MM.1S (cell line): Measurements from ENCODE around the gene PLEK.

ENCODE experiments used
- DNase-seq: peaks from one replicate; pipeline ENCODE4 v3.0.0-alpha.2; 2015
- H2AFZ ChIP-seq: fragments of 300-600 bp; sonication (generic); 2 replicates; pipeline ENCODE4 v1.6.0; 2016; ENCODE audit warnings: antibody characterized with exemption, low read length
- H3F3A ChIP-seq: fragments of 300-600 bp; sonication (generic); 2 replicates; pipeline ENCODE4 v1.6.1; 2016; ENCODE audit warnings: mild to moderate bottlenecking, antibody characterized with exemption, low read length, moderate library complexity, mixed read lengths; ENCODE audit not compliant: insufficient read depth
- H3K27ac ChIP-seq: fragments of 300-600 bp; sonication (generic); 2 replicates; pipeline ENCODE4 v1.5.1; 2016; ENCODE audit warnings: mild to moderate bottlenecking, low read length
- H3K27me3 ChIP-seq: fragments of 300-600 bp; sonication (generic); replicated peaks from 2 replicates; pipeline ENCODE4 v1.6.0; 2016; ENCODE audit warnings: low read length; ENCODE audit not compliant: insufficient read depth
- H3K36me3 ChIP-seq: fragments of 300-600 bp; sonication (generic); replicated peaks from 2 replicates; pipeline ENCODE4 v1.6.1; 2016; ENCODE audit warnings: mild to moderate bottlenecking, low read length, mixed read lengths; ENCODE audit not compliant: insufficient read depth
- H3K4me1 ChIP-seq: fragments of 300-600 bp; sonication (generic); 2 replicates; pipeline ENCODE4 v1.6.1; 2016; ENCODE audit warnings: low read length, mixed read lengths
- H3K4me2 ChIP-seq: fragments of 300-600 bp; sonication (generic); 2 replicates; pipeline ENCODE4 v1.6.0; 2016; ENCODE audit warnings: low read depth, low read length
- H3K4me3 ChIP-seq: fragments of 300-600 bp; sonication (generic); 2 replicates; pipeline ENCODE4 v1.5.1; 2016; ENCODE audit warnings: low read length, mixed read lengths
- H3K79me2 ChIP-seq: fragments of 300-600 bp; sonication (generic); 2 replicates; pipeline ENCODE4 v1.6.1; 2016; ENCODE audit warnings: mixed run types, low read length, mixed read lengths
- H3K9ac ChIP-seq: fragments of 300-600 bp; sonication (generic); 2 replicates; pipeline ENCODE4 v1.6.1; 2016; ENCODE audit warnings: low read length, mixed read lengths
- H3K9me2 ChIP-seq: fragments of 300-600 bp; sonication (generic); replicated peaks from 2 replicates; pipeline ENCODE4 v1.6.1; 2016; ENCODE audit warnings: mild to moderate bottlenecking, low read length, mixed read lengths; ENCODE audit not compliant: insufficient read depth
- H3K9me3 ChIP-seq: fragments of 300-600 bp; sonication (generic); replicated peaks from 2 replicates; pipeline ENCODE4 v1.6.1; 2016; ENCODE audit warnings: mild to moderate bottlenecking, low read length, mixed read lengths; ENCODE audit not compliant: insufficient read depth
- H4K20me1 ChIP-seq: fragments of 300-600 bp; sonication (generic); 2 replicates; pipeline ENCODE4 v1.6.1; 2016; ENCODE audit warnings: mild to moderate bottlenecking, low read length, moderate library complexity, mixed read lengths; ENCODE audit not compliant: insufficient read depth
- EZH2 ChIP-seq: fragments of 300-600 bp; sonication (generic); optimal IDR thresholded peaks from 2 replicates; pipeline ENCODE3; 2017; ENCODE audit warnings: low read depth, mild to moderate bottlenecking, antibody characterized with exemption, low read length, mixed read lengths
- EZH2phosphoT487 ChIP-seq: fragments of 300-600 bp; sonication (generic); IDR thresholded peaks from 2 replicates; pipeline ENCODE4 v1.6.1; 2018; ENCODE audit warnings: antibody characterized with exemption, low read length
- TF ChIP-seq, protein P1 (sequence below): fragments of 300-600 bp; sonication (generic); IDR thresholded peaks from 2 replicates; pipeline ENCODE4 v1.5.1; 2016; ENCODE audit warnings: antibody characterized with exemption, low read length, mixed read lengths

PLEK gene

DNA sequence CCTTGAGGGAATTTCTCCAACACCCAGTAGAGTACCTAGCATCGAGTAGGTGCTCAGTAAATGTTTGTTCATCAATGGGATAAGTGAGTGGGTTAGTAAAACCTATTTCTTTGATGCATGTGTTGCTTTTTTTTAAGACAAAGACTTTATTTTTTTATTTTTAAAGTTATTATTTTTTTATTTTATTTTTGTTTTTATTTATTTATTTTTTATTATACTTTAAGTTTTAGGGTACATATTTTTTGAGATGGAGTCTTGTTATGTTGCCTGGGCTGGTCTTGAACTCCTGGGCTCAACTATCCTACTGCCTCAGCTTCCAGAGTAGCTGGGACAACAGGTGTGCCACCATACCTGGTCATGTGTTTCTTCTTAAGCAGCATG lies 20.8 kb downstream of the PLEK start:
- TF ChIP-seq, protein P1, sequence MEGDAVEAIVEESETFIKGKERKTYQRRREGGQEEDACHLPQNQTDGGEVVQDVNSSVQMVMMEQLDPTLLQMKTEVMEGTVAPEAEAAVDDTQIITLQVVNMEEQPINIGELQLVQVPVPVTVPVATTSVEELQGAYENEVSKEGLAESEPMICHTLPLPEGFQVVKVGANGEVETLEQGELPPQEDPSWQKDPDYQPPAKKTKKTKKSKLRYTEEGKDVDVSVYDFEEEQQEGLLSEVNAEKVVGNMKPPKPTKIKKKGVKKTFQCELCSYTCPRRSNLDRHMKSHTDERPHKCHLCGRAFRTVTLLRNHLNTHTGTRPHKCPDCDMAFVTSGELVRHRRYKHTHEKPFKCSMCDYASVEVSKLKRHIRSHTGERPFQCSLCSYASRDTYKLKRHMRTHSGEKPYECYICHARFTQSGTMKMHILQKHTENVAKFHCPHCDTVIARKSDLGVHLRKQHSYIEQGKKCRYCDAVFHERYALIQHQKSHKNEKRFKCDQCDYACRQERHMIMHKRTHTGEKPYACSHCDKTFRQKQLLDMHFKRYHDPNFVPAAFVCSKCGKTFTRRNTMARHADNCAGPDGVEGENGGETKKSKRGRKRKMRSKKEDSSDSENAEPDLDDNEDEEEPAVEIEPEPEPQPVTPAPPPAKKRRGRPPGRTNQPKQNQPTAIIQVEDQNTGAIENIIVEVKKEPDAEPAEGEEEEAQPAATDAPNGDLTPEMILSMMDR = no peak
- TF ChIP-seq EZH2phosphoT487 = no peak
- no peak for TF ChIP-seq EZH2
- Histone ChIP-seq H2AFZ (no peak overlapping the region), H3K9me2 (no peaks in the 10 kb centered on the region), H3K4me1 (peaks cover 48% of the 10 kb centered on the region), H3K4me2 (no peak overlapping the region), H3K36me3 (peaks cover 3% of the 10 kb centered on the region; the same call in 1 of the 2 replicates), H4K20me1 (no peaks in the 10 kb centered on the region), H3K79me2 (peaks cover 24% of the 10 kb centered on the region), H3K9me3 (no peaks in the 10 kb centered on the region), H3F3A (peaks cover 27% of the 10 kb centered on the region), H3K27ac (peak overlapping the region; percentile 21; the same call in 1 of the 2 replicates), H3K9ac (no peak overlapping the region), H3K27me3 (no peaks in the 10 kb centered on the region), H3K4me3 (no peak overlapping the region)
- DNase-seq = no peak

DNA sequence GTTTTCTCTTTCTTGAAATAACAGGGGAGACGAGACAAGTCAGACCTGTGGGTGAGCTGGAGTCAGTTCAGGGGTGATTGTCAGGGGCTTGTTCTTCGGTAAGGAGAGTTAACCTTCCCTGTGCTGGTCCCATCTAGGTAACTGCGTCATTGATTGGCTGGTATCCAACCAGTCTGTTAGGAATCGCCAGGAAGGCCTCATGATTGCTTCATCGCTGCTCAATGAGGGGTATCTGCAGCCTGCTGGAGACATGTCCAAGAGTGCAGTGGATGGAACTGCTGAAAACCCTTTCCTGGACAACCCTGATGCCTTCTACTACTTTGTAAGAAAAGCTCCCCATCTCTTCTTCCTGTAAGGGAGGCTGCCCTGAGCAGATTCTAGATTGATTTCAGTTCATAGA lies 21.3 kb downstream of the PLEK start:
- H3K9me3 ChIP-seq = no peaks in the 10 kb centered on the region
- no peak for DNase-seq
- H2AFZ ChIP-seq = no peak overlapping the region
- H3F3A ChIP-seq = peaks cover 27% of the 10 kb centered on the region
- no peaks in the 10 kb centered on the region for H4K20me1 ChIP-seq
- no peak overlapping the region for H3K4me3 ChIP-seq
- no peaks in the 10 kb centered on the region for H3K27me3 ChIP-seq
- TF ChIP-seq EZH2phosphoT487 = no peak
- no peak for TF ChIP-seq EZH2
- TF ChIP-seq, protein P1 = no peak
- peaks cover 6% of the 10 kb centered on the region; the same call in 1 of the 2 replicates for H3K36me3 ChIP-seq
- H3K9me2 ChIP-seq = no peaks in the 10 kb centered on the region
- H3K27ac ChIP-seq = peak overlapping the region; percentile 21; the same call in 1 of the 2 replicates
- peaks cover 29% of the 10 kb centered on the region for H3K79me2 ChIP-seq
- H3K4me1 ChIP-seq = peaks cover 53% of the 10 kb centered on the region
- no peak overlapping the region for H3K9ac ChIP-seq
- no peak overlapping the region for H3K4me2 ChIP-seq

DNA sequence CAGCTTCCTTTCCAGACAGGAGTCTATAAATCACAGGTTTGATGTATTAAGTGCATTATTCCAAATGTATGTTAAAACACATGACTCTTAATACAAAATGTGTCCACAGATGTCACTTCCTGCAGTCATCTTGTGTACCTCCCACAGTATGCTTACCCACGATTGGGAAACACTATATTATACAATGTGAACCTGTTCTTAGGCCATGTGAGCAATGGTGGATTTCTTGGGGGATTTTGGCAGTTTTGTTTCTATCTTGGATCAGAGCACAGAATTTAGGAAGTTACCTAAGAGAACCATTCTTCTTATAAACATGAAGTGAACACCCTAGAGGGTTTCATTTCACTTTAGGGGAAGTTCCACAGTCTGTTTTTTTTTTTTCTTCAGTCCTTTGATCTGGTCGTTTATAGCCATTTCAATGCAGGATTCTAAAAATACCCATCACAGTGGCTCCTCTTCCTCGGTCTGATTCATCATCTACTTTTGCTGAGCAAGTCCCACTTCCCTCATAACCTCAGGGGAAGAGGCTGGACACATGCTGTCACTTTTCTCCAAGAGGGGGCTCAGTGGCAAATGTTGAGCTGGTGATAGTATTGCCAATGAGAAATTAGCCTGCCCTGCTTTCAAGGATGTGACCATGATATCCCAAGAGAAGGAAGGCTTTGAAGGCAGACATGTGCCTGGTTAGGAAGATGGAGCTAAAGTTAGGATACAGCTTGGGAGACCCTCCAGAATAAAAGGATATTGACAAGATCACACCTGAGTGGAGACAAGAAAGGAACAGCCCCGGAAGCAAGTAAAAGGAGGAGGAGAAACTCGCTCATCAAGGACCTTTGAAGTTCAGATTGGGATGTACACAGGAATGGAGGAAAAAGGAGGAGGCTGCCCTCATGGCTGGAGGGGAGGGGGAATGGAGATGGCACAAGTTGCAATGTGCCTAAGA lies 22.6 kb downstream of the PLEK start:
- H3K4me3 ChIP-seq = peak overlapping the region; percentile 60
- H3K9ac ChIP-seq = peak overlapping the region; percentile 63
- peaks cover 31% of the 10 kb centered on the region for H3K79me2 ChIP-seq
- no peaks in the 10 kb centered on the region for H3K9me2 ChIP-seq
- peak; percentile 89 for DNase-seq
- no peak for TF ChIP-seq EZH2phosphoT487
- TF ChIP-seq, protein P1 = peak; percentile 11; the same call in 1 of the 2 replicates
- no peaks in the 10 kb centered on the region for H3K9me3 ChIP-seq
- H3K27me3 ChIP-seq = no peaks in the 10 kb centered on the region
- H2AFZ ChIP-seq = peak overlapping the region; percentile 63; the same call in 1 of the 2 replicates
- peaks cover 55% of the 10 kb centered on the region for H3K4me1 ChIP-seq
- peak overlapping the region; percentile 87 for H3K4me2 ChIP-seq
- H3F3A ChIP-seq = peaks cover 27% of the 10 kb centered on the region
- peak overlapping the region; percentile 94 for H3K27ac ChIP-seq
- H3K36me3 ChIP-seq = peaks cover 6% of the 10 kb centered on the region; the same call in 1 of the 2 replicates
- no peaks in the 10 kb centered on the region for H4K20me1 ChIP-seq
